ENCODE results near the gene BNC2. TPM values are rescaled to one million over a fixed set of nuclear protein-coding genes. Genes with fewer than 3 reads are reported as not detected.
"Not testable (repeated sequence)": the region's sequence is repeated elsewhere in the genome, so short reads cannot be mapped to it uniquely, and the experiment has no call there.

Gene BNC2
- total RNA-seq, 1 experiment from 2014 or later, result 2.9 TPM

GRCh38 chr9:16543225-16543624, 327.2 kb downstream of the BNC2 start:
- Histone ChIP-seq H3K9me2 (ENCODE audit: insufficient read depth) (no peaks in the 10 kb centered on the region), H3K4me1 (replicated peaks; ENCODE audit: insufficient read depth) (no peaks in the 10 kb centered on the region), H3K27ac (no peak overlapping the region), H3K4me2 (no peak overlapping the region), H3K4me3 (no peak overlapping the region), H3F3A (ENCODE audit: insufficient read depth, low read depth) (no peaks in the 10 kb centered on the region), H3K27me3 (ENCODE audit: insufficient read depth, low read depth) (no peaks in the 10 kb centered on the region), H4K20me1 (ENCODE audit: insufficient read depth) (no peaks in the 10 kb centered on the region), H3K36me3 (ENCODE audit: low read depth) (no peaks in the 10 kb centered on the region), H2AFZ (no peak overlapping the region), H3K9me3 (ENCODE audit: insufficient read depth, low read depth) (no peaks in the 10 kb centered on the region), H3K79me2 (ENCODE audit: low read depth) (no peaks in the 10 kb centered on the region)
- intact Hi-C loops (cut with micrococcal nuclease; ENCODE audit: unreplicated experiment), result no loop called here
- no TSS peak for BruUV-seq (replicated peaks)
- TF ChIP-seq, protein P1, sequence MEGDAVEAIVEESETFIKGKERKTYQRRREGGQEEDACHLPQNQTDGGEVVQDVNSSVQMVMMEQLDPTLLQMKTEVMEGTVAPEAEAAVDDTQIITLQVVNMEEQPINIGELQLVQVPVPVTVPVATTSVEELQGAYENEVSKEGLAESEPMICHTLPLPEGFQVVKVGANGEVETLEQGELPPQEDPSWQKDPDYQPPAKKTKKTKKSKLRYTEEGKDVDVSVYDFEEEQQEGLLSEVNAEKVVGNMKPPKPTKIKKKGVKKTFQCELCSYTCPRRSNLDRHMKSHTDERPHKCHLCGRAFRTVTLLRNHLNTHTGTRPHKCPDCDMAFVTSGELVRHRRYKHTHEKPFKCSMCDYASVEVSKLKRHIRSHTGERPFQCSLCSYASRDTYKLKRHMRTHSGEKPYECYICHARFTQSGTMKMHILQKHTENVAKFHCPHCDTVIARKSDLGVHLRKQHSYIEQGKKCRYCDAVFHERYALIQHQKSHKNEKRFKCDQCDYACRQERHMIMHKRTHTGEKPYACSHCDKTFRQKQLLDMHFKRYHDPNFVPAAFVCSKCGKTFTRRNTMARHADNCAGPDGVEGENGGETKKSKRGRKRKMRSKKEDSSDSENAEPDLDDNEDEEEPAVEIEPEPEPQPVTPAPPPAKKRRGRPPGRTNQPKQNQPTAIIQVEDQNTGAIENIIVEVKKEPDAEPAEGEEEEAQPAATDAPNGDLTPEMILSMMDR (conservative IDR thresholded peaks at IDR 0.05), result no peak
- TF ChIP-seq EZH2 (IDR thresholded peaks at IDR 0.05; ENCODE audit: low read depth), result no peak
- ChIA-PET CTCF (no interaction called here), POLR2A (ENCODE audit: unreplicated experiment) (no interaction called here)
- DNase-seq, result no peak

GRCh38 chr9:16542290-16542689, 328.2 kb downstream of the BNC2 start:
- Histone ChIP-seq H4K20me1 (ENCODE audit: insufficient read depth) (no peaks in the 10 kb centered on the region), H2AFZ (no peak overlapping the region), H3K9me3 (ENCODE audit: insufficient read depth, low read depth) (no peaks in the 10 kb centered on the region), H3K27ac (no peak overlapping the region), H3K9me2 (ENCODE audit: insufficient read depth) (no peaks in the 10 kb centered on the region), H3K4me3 (no peak overlapping the region), H3K36me3 (ENCODE audit: low read depth) (no peaks in the 10 kb centered on the region), H3K4me1 (replicated peaks; ENCODE audit: insufficient read depth) (no peaks in the 10 kb centered on the region), H3F3A (ENCODE audit: insufficient read depth, low read depth) (no peaks in the 10 kb centered on the region), H3K4me2 (no peak overlapping the region), H3K27me3 (ENCODE audit: insufficient read depth, low read depth) (no peaks in the 10 kb centered on the region), H3K79me2 (ENCODE audit: low read depth) (no peaks in the 10 kb centered on the region)
- ChIA-PET CTCF (no interaction called here), POLR2A (ENCODE audit: unreplicated experiment) (no interaction called here)
- TF ChIP-seq EZH2 (IDR thresholded peaks at IDR 0.05; ENCODE audit: low read depth), result no peak
- TF ChIP-seq, protein P1 (conservative IDR thresholded peaks at IDR 0.05), result no peak
- BruUV-seq (replicated peaks), result no TSS peak
- no peak for DNase-seq
- intact Hi-C loops (cut with micrococcal nuclease; ENCODE audit: unreplicated experiment), result no loop called here

GRCh38 chr9:16540743-16541613, 329.5 kb downstream of the BNC2 start:
- BruUV-seq (replicated peaks), result no TSS peak
- intact Hi-C loops (cut with micrococcal nuclease; ENCODE audit: unreplicated experiment), result no loop called here
- Histone ChIP-seq H3K9me3 (ENCODE audit: insufficient read depth, low read depth) (no peaks in the 10 kb centered on the region), H3K4me1 (replicated peaks; ENCODE audit: insufficient read depth) (no peaks in the 10 kb centered on the region), H3K27ac (no peak overlapping the region), H3K4me2 (no peak overlapping the region), H4K20me1 (ENCODE audit: insufficient read depth) (no peaks in the 10 kb centered on the region), H2AFZ (no peak overlapping the region), H3K27me3 (ENCODE audit: insufficient read depth, low read depth) (no peaks in the 10 kb centered on the region), H3K9me2 (ENCODE audit: insufficient read depth) (no peaks in the 10 kb centered on the region), H3K4me3 (no peak overlapping the region), H3K36me3 (ENCODE audit: low read depth) (no peaks in the 10 kb centered on the region), H3K79me2 (ENCODE audit: low read depth) (no peaks in the 10 kb centered on the region), H3F3A (ENCODE audit: insufficient read depth, low read depth) (no peaks in the 10 kb centered on the region)
- POLR2A ChIA-PET (ENCODE audit: unreplicated experiment), result no interaction called here
- CTCF ChIA-PET, result no interaction called here
- no peak for TF ChIP-seq EZH2 (IDR thresholded peaks at IDR 0.05; ENCODE audit: low read depth)
- TF ChIP-seq, protein P1 (conservative IDR thresholded peaks at IDR 0.05), result no peak
- no peak for DNase-seq

- H3K9me3 ChIP-seq (ENCODE audit: insufficient read depth, low read depth); intact Hi-C loops (cut with micrococcal nuclease; ENCODE audit: unreplicated experiment); POLR2A ChIA-PET (ENCODE audit: unreplicated experiment); H3K27ac ChIP-seq; H3K27me3 ChIP-seq (ENCODE audit: insufficient read depth, low read depth); H3K9me2 ChIP-seq (ENCODE audit: insufficient read depth); H3F3A ChIP-seq (ENCODE audit: insufficient read depth, low read depth); H3K4me1 ChIP-seq (replicated peaks; ENCODE audit: insufficient read depth); H3K79me2 ChIP-seq (ENCODE audit: low read depth); H3K36me3 ChIP-seq (ENCODE audit: low read depth); DNase-seq; BruUV-seq (replicated peaks); H2AFZ ChIP-seq; H3K4me3 ChIP-seq; CTCF ChIA-PET; H3K4me2 ChIP-seq; H4K20me1 ChIP-seq (ENCODE audit: insufficient read depth): not testable (repeated sequence)
Observed at GRCh38 chr9:16539626-16540025, 330.8 kb downstream of the BNC2 start.

All from PC-9 (cell line).